K562 (cell line): ENCODE results near the gene ASCC2. TPM values are rescaled to one million over a fixed set of nuclear protein-coding genes. Genes with fewer than 3 reads are reported as not detected.

ENCODE experiments used
- ATAC-seq: fragments of 200-7000 bp; cut with Tn5 transposase; 3 replicates; pipeline ENCODE4 v1.9.1; 2020; ENCODE audit warnings: moderate library complexity
- BruUV-seq: library from RNA; stranded (reverse); fragments of 400-500 nt; replicated peaks from 2 replicates; lab custom pipeline; 2021; lab: Mats Ljungman, UMichigan
- CTCF ChIA-PET: fragments of 300-600 bp; formaldehyde crosslinking; extraction: SDS; loops from one replicate; lab custom pipeline; 2021; ENCODE audit warnings: low intra/inter-chr PET ratio; lab: Yijun Ruan, JAX
- POLR2A ChIA-PET: fragments of 300-600, 350-650 bp; sonication (Branson Sonifier 250); formaldehyde crosslinking; extraction: SDS; loops from one replicate; lab custom pipeline; 2021; ENCODE audit warnings: antibody characterized with exemption, inconsistent platforms; lab: Yijun Ruan, JAX
- DNase-seq, 4 experiments: peaks; one replicate each; pipeline versions ENCODE4 v3.0.0 to v3.0.0-alpha.2; 2011 to 2018; ENCODE audit warnings: low spot score in 3 of 4, mixed read lengths in 3 of 4; ENCODE audit errors: extremely low read depth in 1 of 4
- FAIRE-seq: peaks from 2 replicates; lab custom pipeline; 2011; peaks lifted over from hg19 to GRCh38; lab: Jason Lieb, UNC
- H2AFZ ChIP-seq: 2 replicates; pipeline ENCODE4 v1.6.0; 2011; ENCODE audit warnings: low read depth, low read length, control low read depth, inconsistent platforms
- H3K27ac ChIP-seq: fragments of 200-600 bp; 3 replicates; pipeline ENCODE4 v1.8.0; 2011; ENCODE audit warnings: low read depth, mild to moderate bottlenecking, control low read depth, inconsistent platforms, low read length, moderate library complexity, mixed read lengths; ENCODE audit errors: extremely low read depth
- H3K27me3 ChIP-seq, 2 experiments: fragments of 300-600 bp in 1 of 2; 2 replicates in 1 of 2; 3 replicates in 1 of 2; pipeline versions ENCODE4 v1.6.0 to v1.8.0; 2011; ENCODE audit warnings: inconsistent platforms in 2 of 2, low read length in 2 of 2, mild to moderate bottlenecking in 1 of 2, mixed read lengths in 1 of 2, moderate library complexity in 1 of 2; ENCODE audit not compliant: control insufficient read depth in 2 of 2, insufficient read depth in 2 of 2
- H3K36me3 ChIP-seq: fragments of 300-600 bp; 3 replicates; pipeline ENCODE4 v1.8.0; 2011; ENCODE audit warnings: mild to moderate bottlenecking, low read length, inconsistent platforms; ENCODE audit not compliant: control insufficient read depth, insufficient read depth
- H3K4me1 ChIP-seq, 2 experiments: fragments of 200-600 bp in 1 of 2; replicated peaks in 1 of 2; 2 replicates in 1 of 2; 3 replicates in 1 of 2; pipeline versions ENCODE4 v1.5.1 to v1.8.0; 2011; ENCODE audit warnings: inconsistent platforms in 2 of 2, low read length in 2 of 2, mild to moderate bottlenecking in 1 of 2, mixed read lengths in 1 of 2, moderate library complexity in 1 of 2; ENCODE audit not compliant: control insufficient read depth in 2 of 2, insufficient read depth in 2 of 2
- H3K4me2 ChIP-seq: 2 replicates; pipeline ENCODE4 v1.6.1; 2011; ENCODE audit warnings: low read length, control low read depth, inconsistent platforms, mixed read lengths; ENCODE audit not compliant: insufficient read depth
- H3K4me3 ChIP-seq: fragments of 200-600 bp; sonication (generic), shearing (Covaris generic); 2 replicates; pipeline ENCODE4 v1.5.1; 2016; ENCODE audit warnings: control low read depth, inconsistent platforms
- H3K79me2 ChIP-seq: fragments of 200-600 bp; 3 replicates; pipeline ENCODE4 v1.8.0; 2011; ENCODE audit warnings: low read length, inconsistent platforms; ENCODE audit not compliant: control insufficient read depth, insufficient read depth
- H3K9ac ChIP-seq, 2 experiments: 2 replicates each; pipeline versions ENCODE4 v1.6.0 to v1.6.1; 2011; ENCODE audit warnings: low read depth in 2 of 2, low read length in 2 of 2, control low read depth in 1 of 2, inconsistent platforms in 1 of 2, mild to moderate bottlenecking in 1 of 2, mixed read lengths in 1 of 2; ENCODE audit not compliant: insufficient read depth in 1 of 2
- H3K9me1 ChIP-seq: one replicate; pipeline ENCODE4 v1.6.0; 2011; ENCODE audit warnings: inconsistent platforms, mild to moderate bottlenecking, low read length, moderate library complexity; ENCODE audit not compliant: control insufficient read depth, insufficient read depth
- H3K9me3 ChIP-seq: replicated peaks from 2 replicates; pipeline ENCODE4 v1.5.1; 2011; ENCODE audit warnings: low read depth, low read length, inconsistent platforms; ENCODE audit not compliant: control insufficient read depth, insufficient read depth
- H4K20me1 ChIP-seq: replicated peaks from 2 replicates; pipeline ENCODE4 v1.6.1; 2011; ENCODE audit warnings: low read length, inconsistent platforms, mixed read lengths; ENCODE audit not compliant: control insufficient read depth, insufficient read depth
- AFF1 ChIP-seq, 2 experiments: fragments of 450-650 bp; IDR thresholded peaks; 2 replicates each; pipeline ENCODE4 v1.6.1; 2018; ENCODE audit warnings: mild to moderate bottlenecking in 2 of 2, low read depth in 1 of 2; ENCODE audit not compliant: partially characterized antibody in 2 of 2
- CHD2 ChIP-seq: IDR thresholded peaks from 2 replicates; pipeline ENCODE4 v1.6.1; 2011; ENCODE audit warnings: low read depth, low read length
- FOXP1 ChIP-seq: sonication (generic); formaldehyde crosslinking; IDR thresholded peaks from 2 replicates; pipeline ENCODE4 v1.8.0; 2022; ENCODE audit warnings: mild to moderate bottlenecking, missing genetic modification reagents
- FOXP4 ChIP-seq: sonication (generic); formaldehyde crosslinking; IDR thresholded peaks from 2 replicates; pipeline ENCODE4 v1.8.0; 2022; ENCODE audit warnings: mild to moderate bottlenecking, missing genetic modification reagents, borderline replicate concordance
- HDAC6 ChIP-seq: IDR thresholded peaks from 2 replicates; pipeline ENCODE4 v1.6.1; 2012; ENCODE audit warnings: low read depth, mild to moderate bottlenecking, control low read depth, inconsistent platforms, low read length, moderate library complexity
- HES1 ChIP-seq: fragments of 450-650 bp; IDR thresholded peaks from 2 replicates; pipeline ENCODE4 v1.6.1; 2016; ENCODE audit warnings: low read depth, mild to moderate bottlenecking, moderate library complexity
- HMGN3 ChIP-seq: IDR thresholded peaks from 2 replicates; pipeline ENCODE4 v1.6.1; 2011; ENCODE audit warnings: borderline replicate concordance, low read depth, mild to moderate bottlenecking, mixed read lengths, low read length; ENCODE audit not compliant: insufficient read length; ENCODE audit errors: extremely low read depth
- MCM2 ChIP-seq: fragments of 450-650 bp; IDR thresholded peaks from 2 replicates; pipeline ENCODE4 v1.6.1; 2017; ENCODE audit warnings: low read depth, mild to moderate bottlenecking
- RNF2 ChIP-seq: sonication (generic); IDR thresholded peaks from 2 replicates; pipeline ENCODE4 v1.6.1; 2016
- SMAD4 ChIP-seq: fragments of 250-450 bp; sonication (Bioruptor Pico); conservative IDR thresholded peaks from 2 replicates; pipeline ENCODE4 v1.8.0; 2021; ENCODE audit warnings: inconsistent platforms, mild to moderate bottlenecking, moderate library complexity
- SNRNP70 ChIP-seq: fragments of 200-400 bp; formaldehyde crosslinking; optimal IDR thresholded peaks from 2 replicates; pipeline ENCODE3; 2017; ENCODE audit warnings: low read depth, low read length
- TEAD1 ChIP-seq, 2 experiments: fragments of 450-650 bp in 1 of 2; sonication (generic) in 1 of 2; formaldehyde crosslinking; IDR thresholded peaks; 2 replicates each; pipeline versions ENCODE4 v1.4.0 to v1.8.0; 2020 to 2022; ENCODE audit warnings: mild to moderate bottlenecking in 2 of 2, missing genetic modification reagents in 1 of 2
- TFAP4 ChIP-seq: sonication (generic); formaldehyde crosslinking; IDR thresholded peaks from 2 replicates; pipeline ENCODE4 v1.8.0; 2022; ENCODE audit warnings: missing genetic modification reagents, mild to moderate bottlenecking, moderate library complexity, borderline replicate concordance
- THRA ChIP-seq: fragments of 450-650 bp; IDR thresholded peaks from 2 replicates; pipeline ENCODE4 v1.6.1; 2017; ENCODE audit warnings: mild to moderate bottlenecking, moderate library complexity
- WGBS: fragments of 100-300 bp; shearing (Covaris generic); methylation state at CpG from one replicate; pipeline ENCODE4 v1.1.6; 2016; ENCODE audit warnings: low coverage, mixed read lengths; ENCODE audit not compliant: insufficient coverage; ENCODE audit errors: missing lambda C conversion rate; 5-methylcytosine and 5-hydroxymethylcytosine counted together
- in situ Hi-C: fragments of 300-500 bp; cut with MboI; formaldehyde crosslinking; loops from 4 replicates; pipeline ENCODE4 v1.15.0; 2018; ENCODE audit warnings: inconsistent platforms, mixed read lengths
- intact Hi-C: fragments of 100-400 bp; cut with micrococcal nuclease; formaldehyde crosslinking; loops from 2 replicates; pipeline ENCODE4 v1.14.2; 2022
- polyA plus RNA-seq, 8 experiments: library from polyadenylated mRNA; depleted of rRNA in 4 of 8; stranded (reverse) in 5 of 8; unstranded in 3 of 8; fragments of >200 nt; fragmentation: Nextera tagmentation in 2 of 8; fragmentation: Illumina TruSeq in 1 of 8; extraction: Ambion mirVana in 2 of 8; extraction: Trizol in 1 of 8; gene quantifications; 2 replicates each; pipeline versions ENCODE4 v1.2.1 to v1.2.3, GENCODE V29; 2011 to 2014; ENCODE audit warnings: inconsistent platforms in 1 of 8, missing spikeins in 1 of 8
- total RNA-seq, 7 experiments: library from RNA; depleted of rRNA in 6 of 7; stranded (reverse); fragments of >200 nt in 6 of 7; fragmentation: Illumina TruSeq in 2 of 7; extraction: Trizol in 2 of 7; gene quantifications; 2 replicates each; pipeline versions ENCODE4 v1.2.1 to v1.2.3, GENCODE V29; 2011 to 2021; ENCODE audit warnings: low replicate concordance in 1 of 7

ASCC2 gene
- total and polyA plus RNA-seq, 9 of the 15 experiments (the other 6 are each of a cell fraction or from before 2014, with no cell fraction given) = 4.0 to 46.7 (median 26.8) TPM

- Histone ChIP-seq H3K9me1 (no peaks in the 10 kb centered on the region), H3K9ac (no peak overlapping the region), H2AFZ (no peak overlapping the region), H3K27me3 (no peaks in the 10 kb centered on the region), H3K4me1 (no peaks in the 10 kb centered on the region; a peak in 3 of 5 replicates), H3K79me2 (no peaks in the 10 kb centered on the region), H3K36me3 (no peaks in the 10 kb centered on the region), H3K4me2 (no peak overlapping the region), H4K20me1 (no peaks in the 10 kb centered on the region), H3K4me3 (no peak overlapping the region), H3K9me3 (no peaks in the 10 kb centered on the region), H3K27ac (no peak overlapping the region)
- no TSS peak for BruUV-seq
- intact Hi-C loops = no loop called here
- in situ Hi-C loops = no loop called here
- FAIRE-seq = no peak
- ChIA-PET POLR2A (interaction anchor here (0.6 kb wide), 1 partner anchor 68 kb away, joined by 3 read pairs; no protein-coding TSS in a partner anchor), CTCF (no interaction called here)
- ATAC-seq = no peak
- DNase-seq = no peak
- 68% methylated on average over 4 of the region's 7 CpGs for whole genome bisulfite sequencing
- TF ChIP-seq SNRNP70 (no peak), TEAD1 (CRISPR knock-in tag; IDR thresholded peaks at IDR 0.05) (no peak), RNF2 (no peak), THRA (no peak), FOXP1 (no peak), SMAD4 (CRISPR knock-in tag) (no peak), CHD2 (no peak), HMGN3 (no peak), FOXP4 (CRISPR knock-in tag) (no peak), HES1 (no peak), HDAC6 (no peak), TFAP4 (no peak), AFF1 (IDR thresholded peaks at IDR 0.05; ENCODE audit: low read depth in 1 of 2, partially characterized antibody in 2 of 2) (no peak), MCM2 (no peak)
Measured at GRCh38 chr22:29756341-29756740, 81.7 kb downstream of the ASCC2 start.
